ENCODE measurements around the gene CADPS2. TPM values are rescaled to one million over a fixed set of nuclear protein-coding genes. Genes with fewer than 3 reads are reported as not detected.

CADPS2 gene
- total and polyA plus RNA-seq, 2 of the 4 experiments (the other 2 are of a cell fraction): 0.10 to 0.54 TPM

DNA sequence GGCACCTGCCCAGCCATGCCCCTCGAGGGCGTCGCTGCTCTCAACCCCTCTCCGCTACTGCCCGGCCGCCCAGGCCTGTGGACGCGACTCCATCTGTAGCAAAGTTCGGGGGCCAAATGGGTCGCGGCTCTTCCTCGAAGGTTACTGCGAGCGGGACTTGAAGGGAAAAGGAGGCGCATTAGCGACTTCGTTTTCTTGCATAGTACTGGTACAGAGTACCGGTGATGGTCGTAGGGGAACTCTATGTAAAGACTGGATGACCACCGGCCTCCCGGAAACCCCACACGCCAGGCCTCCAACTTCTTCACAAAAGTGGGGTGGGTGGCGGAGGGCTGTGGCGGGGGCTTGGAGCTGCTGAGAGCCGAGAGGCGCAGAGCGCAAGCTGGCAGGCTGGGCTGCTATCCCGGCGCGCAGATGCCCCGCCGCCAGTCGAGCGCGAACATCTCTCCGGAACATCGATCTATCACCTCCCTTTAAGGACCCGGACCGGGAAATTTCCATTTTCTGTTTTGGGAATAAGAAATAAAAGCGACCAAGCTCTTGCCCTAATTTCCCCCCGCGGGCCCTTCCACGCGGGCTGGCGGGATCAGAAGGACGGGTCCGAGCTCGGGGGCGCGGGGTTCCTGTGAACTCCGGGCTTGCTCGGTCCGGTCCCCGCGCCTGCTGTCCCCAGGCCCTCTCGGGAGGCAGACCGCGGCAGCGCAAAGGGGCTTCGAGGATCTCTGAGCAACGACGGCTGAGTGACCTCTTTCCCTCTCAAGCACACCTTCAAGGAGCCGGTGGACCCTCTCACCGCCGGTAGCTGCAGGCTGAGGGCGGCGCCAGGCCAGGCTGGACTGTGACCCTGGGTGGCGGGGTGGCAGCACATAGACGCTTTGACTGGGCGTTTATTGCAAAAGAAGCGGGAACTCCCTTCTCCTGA is 569.5 kb downstream of the CADPS2 start:
- DNase-seq (no peak), ATAC-seq (ENCODE audit: low read depth) (no peak)
- POLR2A ChIA-PET (ENCODE audit: unreplicated experiment): no interaction called here
- H3K27me3 ChIP-seq (ENCODE audit: control insufficient read depth, insufficient read depth, low read length): peaks cover 43% of the 10 kb centered on the region
- WGBS, 2 experiments (ENCODE audit: extremely low coverage in 2 of 2, insufficient read length in 1 of 2): 0% methylated on average over 6 of the region's 71 CpGs; no CpG with 5 or more reads in 1 of the 2 experiments
- H3K9ac ChIP-seq (ENCODE audit: low read depth, low read length): no peak overlapping the region
- H2BK5ac ChIP-seq (ENCODE audit: low read depth, low read length, poor library complexity, severe bottlenecking): no peak overlapping the region
- H2AK9ac ChIP-seq (replicated peaks; ENCODE audit: low read depth, low read length, poor library complexity): no peak overlapping the region
- no peaks in the 10 kb centered on the region for H4K20me1 ChIP-seq (ENCODE audit: insufficient read depth, low read length)
- no peak for TF ChIP-seq POLR2A (IDR thresholded peaks at IDR 0.05; ENCODE audit: low read depth, low read length)
- TF ChIP-seq, protein P1, sequence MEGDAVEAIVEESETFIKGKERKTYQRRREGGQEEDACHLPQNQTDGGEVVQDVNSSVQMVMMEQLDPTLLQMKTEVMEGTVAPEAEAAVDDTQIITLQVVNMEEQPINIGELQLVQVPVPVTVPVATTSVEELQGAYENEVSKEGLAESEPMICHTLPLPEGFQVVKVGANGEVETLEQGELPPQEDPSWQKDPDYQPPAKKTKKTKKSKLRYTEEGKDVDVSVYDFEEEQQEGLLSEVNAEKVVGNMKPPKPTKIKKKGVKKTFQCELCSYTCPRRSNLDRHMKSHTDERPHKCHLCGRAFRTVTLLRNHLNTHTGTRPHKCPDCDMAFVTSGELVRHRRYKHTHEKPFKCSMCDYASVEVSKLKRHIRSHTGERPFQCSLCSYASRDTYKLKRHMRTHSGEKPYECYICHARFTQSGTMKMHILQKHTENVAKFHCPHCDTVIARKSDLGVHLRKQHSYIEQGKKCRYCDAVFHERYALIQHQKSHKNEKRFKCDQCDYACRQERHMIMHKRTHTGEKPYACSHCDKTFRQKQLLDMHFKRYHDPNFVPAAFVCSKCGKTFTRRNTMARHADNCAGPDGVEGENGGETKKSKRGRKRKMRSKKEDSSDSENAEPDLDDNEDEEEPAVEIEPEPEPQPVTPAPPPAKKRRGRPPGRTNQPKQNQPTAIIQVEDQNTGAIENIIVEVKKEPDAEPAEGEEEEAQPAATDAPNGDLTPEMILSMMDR (conservative IDR thresholded peaks at IDR 0.05; ENCODE audit: low read depth, low read length): no peak
- TF ChIP-seq RCOR1 (IDR thresholded peaks at IDR 0.05; ENCODE audit: insufficient replicate concordance, low read length): no peak
- TF ChIP-seq BHLHE40 (IDR thresholded peaks at IDR 0.05; ENCODE audit: low read depth, low read length): no peak
- TF ChIP-seq SMC3 (IDR thresholded peaks at IDR 0.05; ENCODE audit: low read depth, low read length): no peak
- H3K27ac ChIP-seq (ENCODE audit: insufficient read depth, low read length): no peak overlapping the region
- no peaks in the 10 kb centered on the region for H3K9me3 ChIP-seq (ENCODE audit: control insufficient read depth, insufficient read depth, low read length)
- H3K56ac ChIP-seq (ENCODE audit: extremely low read depth, insufficient read depth, low read length): no peak overlapping the region
- H2AK5ac ChIP-seq (ENCODE audit: low read depth, low read length): no peak overlapping the region
- H3K18ac ChIP-seq (ENCODE audit: low read depth, low read length): no peak overlapping the region
- H3K4me1 ChIP-seq (ENCODE audit: control insufficient read depth, insufficient read depth, low read length): no peaks in the 10 kb centered on the region
- H3K36me3 ChIP-seq (ENCODE audit: control insufficient read depth, insufficient read depth, low read length): no peaks in the 10 kb centered on the region
- no peaks in the 10 kb centered on the region for H3K79me1 ChIP-seq (ENCODE audit: low read depth in 1 of 2, low read length in 2 of 2)
- no peak overlapping the region for H3K23ac ChIP-seq (ENCODE audit: low read depth, low read length)
- H2BK20ac ChIP-seq (ENCODE audit: low read depth, low read length): no peak overlapping the region
- CTCF ChIA-PET: no interaction called here
- H4K8ac ChIP-seq (ENCODE audit: low read depth in 2 of 2, low read length in 2 of 2): no peak overlapping the region
- intact Hi-C loops (cut with micrococcal nuclease): no loop called here
- H2BK120ac ChIP-seq (ENCODE audit: low read depth, low read length): no peak overlapping the region
- no peak overlapping the region for H2BK15ac ChIP-seq (ENCODE audit: low read depth, low read length)
- no peaks in the 10 kb centered on the region for H3K9me1 ChIP-seq (ENCODE audit: insufficient read depth, low read length)
- peak overlapping the region; percentile 32 for H2AFZ ChIP-seq (replicated peaks; ENCODE audit: low read length, poor library complexity)
- no peak overlapping the region for H3K4me3 ChIP-seq (ENCODE audit: insufficient read depth, low read depth, low read length)
- no peak overlapping the region for H3K4ac ChIP-seq (ENCODE audit: low read depth, low read length)
- in situ Hi-C loops (cut with MboI; ENCODE audit: low sequenced_read_pairs): no loop called here
- no peak overlapping the region for H4K5ac ChIP-seq (ENCODE audit: low read depth, low read length)
- BruUV-seq (replicated peaks): no TSS peak
- H3K4me2 ChIP-seq (ENCODE audit: low read depth, low read length): no peak overlapping the region
- H4K91ac ChIP-seq (ENCODE audit: insufficient read depth, low read depth, low read length): no peak overlapping the region
- dilution Hi-C loops (cut with HindIII; ENCODE audit: low sequenced_read_pairs, unreplicated experiment): no loop called here
- H3K14ac ChIP-seq (replicated peaks; ENCODE audit: low read depth, low read length): no peak overlapping the region
